Subcutaneous abdominal adipose tissue (tissue), 5 donors: ENCODE measurements around the gene CTNNBL1.

ENCODE experiments used
- H3K27ac ChIP-seq: one replicate; pipeline ENCODE4 v1.7.0; 2013; ENCODE audit warnings: low read depth, mild to moderate bottlenecking, inconsistent platforms, low read length, moderate library complexity
- H3K27me3 ChIP-seq, 5 donors: one replicate each; pipeline ENCODE4 v1.7.0; 2013; ENCODE audit warnings: low read length in 5 of 5, inconsistent platforms in 1 of 5; ENCODE audit not compliant: control insufficient read depth in 5 of 5, insufficient read depth in 4 of 5
- H3K36me3 ChIP-seq, 5 donors: one replicate each; pipeline ENCODE4 v1.7.0; 2013; ENCODE audit warnings: low read length in 5 of 5; ENCODE audit not compliant: control insufficient read depth in 5 of 5, insufficient read depth in 5 of 5
- H3K4me1 ChIP-seq, 5 donors: one replicate each; pipeline ENCODE4 v1.7.0; 2013; ENCODE audit warnings: low read length in 5 of 5, mild to moderate bottlenecking in 3 of 5, moderate library complexity in 1 of 5; ENCODE audit not compliant: control insufficient read depth in 5 of 5, insufficient read depth in 5 of 5
- H3K4me3 ChIP-seq, 5 donors: one replicate each; pipeline ENCODE4 v1.7.0; 2013; ENCODE audit warnings: low read length in 5 of 5, low read depth in 1 of 5
- H3K9ac ChIP-seq, 5 donors: one replicate each; pipeline ENCODE4 v1.7.0; 2013; ENCODE audit warnings: low read length in 5 of 5, mild to moderate bottlenecking in 4 of 5, moderate library complexity in 3 of 5
- H3K9me3 ChIP-seq, 5 donors: one replicate each; pipeline ENCODE4 v1.7.0; 2013; ENCODE audit warnings: low read length in 5 of 5; ENCODE audit not compliant: control insufficient read depth in 5 of 5
- donor health status: healthy.
- donor health status: healthy.
- donor health status: healthy.
- donor health status: healthy.
- donor health status: healthy.

CTNNBL1 gene

DNA sequence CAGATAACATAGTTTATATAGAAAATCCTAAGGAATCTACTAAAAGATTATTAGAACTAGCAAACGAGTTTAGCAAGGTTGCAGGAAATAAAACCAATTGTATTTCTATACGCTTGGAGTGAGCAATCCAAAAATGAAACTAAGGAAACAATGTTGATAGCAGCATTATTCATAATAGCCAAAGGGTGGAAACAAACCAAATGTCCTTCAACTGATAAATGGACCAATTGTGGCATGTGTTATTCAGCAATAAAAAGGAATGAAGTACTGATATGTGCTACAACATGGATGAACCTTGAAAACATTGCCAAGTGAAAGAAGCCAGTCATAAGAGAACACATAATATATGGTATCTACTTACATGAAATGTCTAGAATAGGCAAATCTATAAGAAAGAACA, 108.1 kb downstream of the CTNNBL1 start:
- no peaks in the 10 kb centered on the region for H3K27me3 ChIP-seq
- H3K4me1 ChIP-seq = peaks cover 0 to 16% (median 0%) of the 10 kb centered on the region in 5 donors
- H3K36me3 ChIP-seq = peaks cover 24 to 51% (median 42%) of the 10 kb centered on the region in 5 donors
- no peaks in the 10 kb centered on the region for H3K9me3 ChIP-seq
- no peak overlapping the region for H3K9ac ChIP-seq
- no peak overlapping the region for H3K27ac ChIP-seq
- no peak overlapping the region for H3K4me3 ChIP-seq

DNA sequence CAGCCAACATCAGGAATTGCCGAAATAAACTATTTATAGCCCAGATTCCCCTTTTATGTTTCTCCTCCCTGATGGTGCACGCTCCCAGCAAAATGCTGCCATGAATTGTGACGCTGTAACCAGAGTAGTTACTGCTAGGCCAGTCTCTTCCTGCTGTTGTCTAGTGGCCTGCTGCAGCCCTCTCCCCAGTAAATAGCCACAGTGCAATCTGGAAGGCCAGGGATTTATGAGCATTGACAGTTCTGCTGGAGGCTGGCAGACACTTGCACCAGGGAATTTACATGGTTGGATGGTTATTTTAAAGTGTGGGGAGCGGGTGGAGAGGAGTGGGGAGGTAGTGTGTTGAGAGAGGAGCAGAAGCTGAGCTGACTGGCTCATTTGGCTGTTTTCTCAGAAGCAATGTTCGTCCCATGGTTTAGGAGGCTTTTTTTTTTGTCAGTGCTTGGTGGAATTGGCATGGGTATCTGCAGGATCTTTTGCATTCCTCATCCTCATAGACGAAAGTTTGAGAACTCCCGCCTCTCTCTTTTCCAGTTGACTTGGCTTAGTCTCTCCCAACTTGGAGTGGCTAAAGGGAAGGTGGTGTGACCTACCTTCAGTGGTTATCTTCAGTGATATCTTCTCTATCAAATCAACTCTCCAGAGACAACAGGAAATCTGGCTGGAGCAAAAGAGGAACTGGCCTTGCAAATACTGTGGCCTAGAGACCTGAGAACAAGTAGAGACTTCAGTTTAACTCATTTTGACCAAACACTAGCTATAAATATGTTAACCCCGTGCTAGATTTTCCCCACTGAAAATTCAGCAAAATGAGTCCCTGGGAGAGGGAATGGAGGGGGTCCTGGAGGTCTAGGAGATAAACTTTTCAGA, 109.8 kb downstream of the CTNNBL1 start:
- peaks cover 24 to 51% (median 40%) of the 10 kb centered on the region in 5 donors for H3K36me3 ChIP-seq
- H3K27ac ChIP-seq = no peak overlapping the region
- H3K27me3 ChIP-seq = no peaks in the 10 kb centered on the region
- peaks cover 0 to 16% (median 0%) of the 10 kb centered on the region in 5 donors for H3K4me1 ChIP-seq
- no peak overlapping the region for H3K4me3 ChIP-seq
- no peak overlapping the region for H3K9ac ChIP-seq
- no peaks in the 10 kb centered on the region for H3K9me3 ChIP-seq

GRCh38 chr20:37804584-37805566, 111.0 kb downstream of the CTNNBL1 start:
- Histone ChIP-seq H3K9ac (no peak overlapping the region), H3K36me3 (peaks cover 24 to 47% (median 36%) of the 10 kb centered on the region in 5 donors), H3K9me3 (no peaks in the 10 kb centered on the region), H3K4me1 (peaks cover 0 to 16% (median 0%) of the 10 kb centered on the region in 5 donors), H3K27me3 (no peaks in the 10 kb centered on the region), H3K27ac (no peak overlapping the region), H3K4me3 (no peak overlapping the region)

DNA sequence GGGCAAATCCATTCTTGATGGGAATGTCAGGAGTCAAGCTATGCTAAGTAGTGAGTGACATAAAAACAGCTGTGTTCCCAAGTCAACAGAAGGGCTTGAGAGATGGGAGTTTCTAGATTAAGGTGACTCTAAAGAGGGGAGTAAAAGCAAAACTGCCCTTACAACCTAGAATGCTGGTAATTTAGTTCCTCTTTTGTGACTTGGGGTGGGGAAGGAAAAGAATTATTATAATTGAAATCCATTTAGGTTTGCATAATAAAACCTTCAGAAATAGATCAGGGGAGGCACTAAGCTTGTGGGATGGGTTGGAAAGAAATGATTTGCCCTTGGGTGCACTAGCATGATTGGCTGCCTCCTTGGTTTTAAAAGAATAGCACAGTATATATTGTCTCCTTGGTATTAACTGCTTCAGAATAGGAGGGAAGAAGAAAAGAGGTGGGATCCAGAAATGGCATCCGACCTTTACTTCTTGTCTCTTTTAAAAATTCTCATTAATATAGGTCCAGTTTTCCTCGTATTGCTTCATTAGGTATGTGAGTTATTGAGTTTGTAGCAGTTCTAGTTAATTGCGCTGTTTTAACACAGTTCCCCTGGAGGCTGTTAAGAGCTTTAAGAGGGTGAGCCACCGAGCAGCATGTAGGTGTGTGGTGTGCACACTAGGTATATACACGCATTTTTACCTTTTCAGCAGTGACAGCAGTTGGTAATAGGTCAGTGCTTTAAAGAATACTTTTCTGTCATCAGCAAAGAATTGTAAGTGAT, 113.8 kb downstream of the CTNNBL1 start:
- Histone ChIP-seq H3K4me3 (no peak overlapping the region), H3K9me3 (no peaks in the 10 kb centered on the region), H3K9ac (no peak overlapping the region), H3K4me1 (peaks cover 0 to 16% (median 0%) of the 10 kb centered on the region in 5 donors), H3K36me3 (peaks cover 27 to 44% (median 37%) of the 10 kb centered on the region in 5 donors), H3K27me3 (no peaks in the 10 kb centered on the region), H3K27ac (no peak overlapping the region)

DNA sequence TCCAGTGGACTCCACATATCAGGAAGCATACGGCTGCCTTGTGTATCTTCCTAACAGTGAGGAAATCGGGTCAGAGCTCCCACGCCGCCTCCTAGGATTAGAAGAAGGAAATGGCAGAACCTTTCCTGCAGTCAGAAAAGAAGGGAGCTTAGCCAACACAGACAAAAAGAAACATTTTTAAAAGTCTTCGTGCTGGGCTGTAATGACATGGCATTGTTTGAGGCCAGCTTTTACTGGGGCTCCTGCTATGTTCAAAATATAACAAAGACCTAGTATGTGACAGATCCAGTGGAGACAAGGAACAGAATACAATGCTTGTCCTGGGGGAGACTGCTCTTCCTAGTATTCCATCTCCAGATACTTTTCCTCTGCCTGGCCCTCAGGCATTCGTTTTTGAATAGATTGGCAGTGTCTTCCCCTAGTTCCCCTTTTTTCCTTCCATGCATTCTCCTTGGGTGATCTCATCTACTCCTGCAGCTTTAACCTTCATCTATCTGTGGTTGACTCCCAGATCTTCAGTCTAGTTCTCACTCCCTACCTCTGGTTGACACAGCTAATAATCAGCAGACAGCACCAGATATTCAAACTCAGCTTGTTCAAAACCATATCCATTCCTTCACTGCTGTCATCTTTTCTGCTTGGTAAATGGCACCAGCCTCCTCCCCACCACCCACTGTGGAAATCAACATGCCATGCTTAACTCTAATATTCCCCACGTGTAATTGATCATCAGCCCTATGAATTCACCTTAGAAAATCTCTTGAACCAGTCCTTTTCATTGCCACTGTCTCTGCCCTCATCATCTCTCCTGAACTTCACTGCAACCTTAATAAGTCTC, 114.6 kb downstream of the CTNNBL1 start:
- H3K4me3 ChIP-seq = no peak overlapping the region
- H3K4me1 ChIP-seq = peaks cover 0 to 14% (median 0%) of the 10 kb centered on the region in 5 donors
- no peaks in the 10 kb centered on the region for H3K9me3 ChIP-seq
- H3K27ac ChIP-seq = no peak overlapping the region
- peaks cover 22 to 36% (median 31%) of the 10 kb centered on the region in 5 donors for H3K36me3 ChIP-seq
- no peaks in the 10 kb centered on the region for H3K27me3 ChIP-seq
- no peak overlapping the region for H3K9ac ChIP-seq

- Histone ChIP-seq H3K4me3 (no peak overlapping the region), H3K4me1 (peaks cover 0 to 2% (median 0%) of the 10 kb centered on the region in 5 donors), H3K27ac (no peak overlapping the region), H3K36me3 (peaks cover 15 to 22% (median 20%) of the 10 kb centered on the region in 5 donors), H3K9me3 (no peaks in the 10 kb centered on the region), H3K9ac (no peak overlapping the region), H3K27me3 (no peaks in the 10 kb centered on the region)
Measured at GRCh38 chr20:37810027-37810426, 116.2 kb downstream of the CTNNBL1 start.

- Histone ChIP-seq H3K27me3 (no peaks in the 10 kb centered on the region), H3K4me1 (no peaks in the 10 kb centered on the region), H3K9me3 (no peaks in the 10 kb centered on the region), H3K4me3 (no peak overlapping the region), H3K27ac (no peak overlapping the region), H3K36me3 (peaks cover 0 to 6% (median 2%) of the 10 kb centered on the region in 5 donors), H3K9ac (no peak overlapping the region)
Measured at GRCh38 chr20:37816003-37816402, 122.2 kb downstream of the CTNNBL1 start.

DNA sequence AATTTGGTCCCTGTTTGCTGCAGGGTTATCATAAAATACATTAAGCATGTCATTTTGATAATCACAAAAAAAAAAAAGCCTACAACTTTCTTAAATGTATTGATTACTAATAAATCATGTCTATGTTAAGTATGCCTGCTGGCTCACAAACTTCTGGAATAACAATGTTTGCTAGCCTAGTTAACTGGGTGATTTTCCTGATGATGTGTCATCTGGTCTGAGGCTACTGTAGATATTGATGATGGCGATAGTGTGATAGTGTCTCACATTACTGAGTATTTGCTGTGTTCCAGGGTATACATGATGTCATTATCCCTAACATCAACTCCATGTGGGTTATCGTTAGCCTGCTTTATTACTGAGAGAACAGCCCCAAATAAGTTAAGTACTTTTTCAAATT, 122.9 kb downstream of the CTNNBL1 start:
- H3K9me3 ChIP-seq = no peaks in the 10 kb centered on the region
- no peaks in the 10 kb centered on the region for H3K27me3 ChIP-seq
- H3K27ac ChIP-seq = no peak overlapping the region
- H3K4me1 ChIP-seq = no peaks in the 10 kb centered on the region
- H3K9ac ChIP-seq = no peak overlapping the region
- H3K36me3 ChIP-seq = peaks cover 0 to 2% (median 0%) of the 10 kb centered on the region in 5 donors
- no peak overlapping the region for H3K4me3 ChIP-seq

DNA sequence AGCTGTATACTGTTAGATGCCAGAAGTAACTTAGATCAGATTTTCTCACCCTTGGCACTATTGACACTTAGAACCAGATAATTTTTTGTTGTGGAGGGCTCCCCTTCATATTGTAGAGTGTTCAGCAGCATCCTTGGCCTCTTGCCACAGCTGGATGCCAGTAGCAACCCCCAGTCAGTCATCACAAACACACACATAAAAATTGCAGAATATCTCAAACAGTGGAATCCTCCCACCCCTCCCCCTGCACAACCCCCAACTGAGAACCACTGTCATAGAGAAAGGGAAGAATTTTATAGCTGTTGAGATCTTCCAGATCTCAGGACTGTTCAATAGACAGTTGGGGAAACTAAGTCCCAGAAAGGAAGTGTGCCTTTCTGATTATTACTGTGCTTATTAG, 127.9 kb downstream of the CTNNBL1 start:
- Histone ChIP-seq H3K9me3 (no peaks in the 10 kb centered on the region), H3K4me3 (no peak overlapping the region), H3K4me1 (no peaks in the 10 kb centered on the region), H3K36me3 (peaks cover 0 to 4% (median 0%) of the 10 kb centered on the region in 5 donors), H3K27ac (no peak overlapping the region), H3K27me3 (no peaks in the 10 kb centered on the region), H3K9ac (no peak overlapping the region)
